ENCODE measurements around the gene NT5DC3.

- no peak for TF ChIP-seq CTCF (IDR thresholded peaks at IDR 0.05)
- no peak for TF ChIP-seq POLR2AphosphoS5 (IDR thresholded peaks at IDR 0.05; ENCODE audit: insufficient read depth in 1 of 2, low read depth in 1 of 2)
- TF ChIP-seq POLR2A (IDR thresholded peaks at IDR 0.05) = no peak
These were observed 3.3 kb upstream of the NT5DC3 start for GRCh38 chr12:103844305-103844704.
